ENCODE measurements around the gene OR5D16.

Gene OR5D16

DNA sequence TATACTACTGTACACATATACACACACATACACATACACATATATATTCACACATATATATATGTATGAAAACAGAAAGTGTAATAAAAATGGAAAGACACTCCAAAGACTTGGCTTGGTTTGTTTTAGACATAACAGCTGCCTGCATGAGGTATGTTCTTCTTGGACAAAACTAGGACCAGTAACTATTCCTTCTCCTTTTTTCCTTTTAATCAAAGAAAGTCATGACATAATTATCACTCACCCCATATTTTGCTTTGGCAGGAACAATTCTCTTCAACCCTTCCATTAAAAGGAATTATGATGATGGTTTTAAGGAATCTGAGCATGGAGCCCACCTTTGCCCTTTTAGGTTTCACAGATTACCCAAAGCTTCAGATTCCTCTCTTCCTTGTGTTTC lies 43.3 kb upstream of the OR5D16 start, which contains the start of gene OR5D14:
Gene OR5D14, plus strand, starts transcription at position 301 of the 400 bp plus-strand sequence. Its CDS starts 0 bp downstream, at position 301.
- Histone ChIP-seq H3K4me1 (ENCODE audit: control insufficient read depth, low read length) (no peaks in the 10 kb centered on the region), H3K9me3 (ENCODE audit: control insufficient read depth, insufficient read depth, low read length) (no peaks in the 10 kb centered on the region), H3K27ac (ENCODE audit: low read depth, low read length) (no peak within 1 kb of the TSS), H3F3A (ENCODE audit: control insufficient read depth, insufficient read depth) (no peaks in the 10 kb centered on the region), H3K9me2 (replicated peaks; ENCODE audit: control insufficient read depth, low read length) (no peaks in the 10 kb centered on the region; the same call in 1 of the 2 replicates), H4K20me1 (ENCODE audit: control insufficient read depth, insufficient read depth, low read depth, low read length) (no peaks in the 10 kb centered on the region), H3K4me3 (ENCODE audit: low read length) (no peak within 1 kb of the TSS), H3K79me2 (ENCODE audit: control insufficient read depth, low read length) (no peaks in the 10 kb centered on the region), H3K27me3 (ENCODE audit: control insufficient read depth, low read length) (no peaks in the 10 kb centered on the region), H3K4me2 (ENCODE audit: low read length) (no peak within 1 kb of the TSS), H3K36me3 (ENCODE audit: control insufficient read depth, low read length) (no peaks in the 10 kb centered on the region)
- no peak for TF ChIP-seq EZH2phosphoT487 (IDR thresholded peaks at IDR 0.05; ENCODE audit: borderline replicate concordance, low read length)
- TF ChIP-seq, protein P1, sequence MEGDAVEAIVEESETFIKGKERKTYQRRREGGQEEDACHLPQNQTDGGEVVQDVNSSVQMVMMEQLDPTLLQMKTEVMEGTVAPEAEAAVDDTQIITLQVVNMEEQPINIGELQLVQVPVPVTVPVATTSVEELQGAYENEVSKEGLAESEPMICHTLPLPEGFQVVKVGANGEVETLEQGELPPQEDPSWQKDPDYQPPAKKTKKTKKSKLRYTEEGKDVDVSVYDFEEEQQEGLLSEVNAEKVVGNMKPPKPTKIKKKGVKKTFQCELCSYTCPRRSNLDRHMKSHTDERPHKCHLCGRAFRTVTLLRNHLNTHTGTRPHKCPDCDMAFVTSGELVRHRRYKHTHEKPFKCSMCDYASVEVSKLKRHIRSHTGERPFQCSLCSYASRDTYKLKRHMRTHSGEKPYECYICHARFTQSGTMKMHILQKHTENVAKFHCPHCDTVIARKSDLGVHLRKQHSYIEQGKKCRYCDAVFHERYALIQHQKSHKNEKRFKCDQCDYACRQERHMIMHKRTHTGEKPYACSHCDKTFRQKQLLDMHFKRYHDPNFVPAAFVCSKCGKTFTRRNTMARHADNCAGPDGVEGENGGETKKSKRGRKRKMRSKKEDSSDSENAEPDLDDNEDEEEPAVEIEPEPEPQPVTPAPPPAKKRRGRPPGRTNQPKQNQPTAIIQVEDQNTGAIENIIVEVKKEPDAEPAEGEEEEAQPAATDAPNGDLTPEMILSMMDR (IDR thresholded peaks at IDR 0.05; ENCODE audit: low read depth, low read length, poor library complexity, severe bottlenecking): no peak

DNA sequence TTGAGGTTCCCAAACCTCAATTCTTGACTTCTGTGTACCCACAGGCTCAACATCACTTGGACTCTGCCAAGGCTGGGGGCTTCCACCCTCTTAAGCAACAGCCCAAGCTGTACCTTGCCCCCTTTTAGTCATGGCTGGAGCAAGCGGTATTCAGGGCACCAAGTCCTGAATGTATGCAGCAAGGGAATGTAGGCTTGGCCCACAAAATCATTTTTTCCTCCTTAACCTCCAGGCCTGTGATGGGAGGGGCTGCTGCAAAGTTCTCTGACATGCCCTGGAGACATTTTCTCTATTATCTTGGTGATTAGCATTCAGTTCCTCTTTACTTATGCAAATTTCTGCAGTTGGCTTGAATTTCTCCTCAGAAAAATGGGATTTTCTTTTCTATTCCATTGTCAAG lies 32.3 kb upstream of the OR5D16 start:
- no peak overlapping the region for H3K4me2 ChIP-seq (ENCODE audit: low read length)
- H3K4me1 ChIP-seq (ENCODE audit: control insufficient read depth, low read length): no peaks in the 10 kb centered on the region
- peaks cover 9% of the 10 kb centered on the region; the same call in 1 of the 2 replicates for H3K9me3 ChIP-seq (ENCODE audit: control insufficient read depth, insufficient read depth, low read length)
- H3K36me3 ChIP-seq (ENCODE audit: control insufficient read depth, low read length): no peaks in the 10 kb centered on the region
- H3K4me3 ChIP-seq (ENCODE audit: low read length): no peak overlapping the region
- no peaks in the 10 kb centered on the region for H3K27me3 ChIP-seq (ENCODE audit: control insufficient read depth, low read length)
- H3K9me2 ChIP-seq (replicated peaks; ENCODE audit: control insufficient read depth, low read length): no peaks in the 10 kb centered on the region
- no peaks in the 10 kb centered on the region for H4K20me1 ChIP-seq (ENCODE audit: control insufficient read depth, insufficient read depth, low read depth, low read length)
- no peaks in the 10 kb centered on the region for H3K79me2 ChIP-seq (ENCODE audit: control insufficient read depth, low read length)
- H3F3A ChIP-seq (ENCODE audit: control insufficient read depth, insufficient read depth): no peaks in the 10 kb centered on the region
- TF ChIP-seq, protein P1 (IDR thresholded peaks at IDR 0.05; ENCODE audit: low read depth, low read length, poor library complexity, severe bottlenecking): no peak
- TF ChIP-seq EZH2phosphoT487 (IDR thresholded peaks at IDR 0.05; ENCODE audit: borderline replicate concordance, low read length): no peak
- no peak overlapping the region for H3K27ac ChIP-seq (ENCODE audit: low read depth, low read length)

DNA sequence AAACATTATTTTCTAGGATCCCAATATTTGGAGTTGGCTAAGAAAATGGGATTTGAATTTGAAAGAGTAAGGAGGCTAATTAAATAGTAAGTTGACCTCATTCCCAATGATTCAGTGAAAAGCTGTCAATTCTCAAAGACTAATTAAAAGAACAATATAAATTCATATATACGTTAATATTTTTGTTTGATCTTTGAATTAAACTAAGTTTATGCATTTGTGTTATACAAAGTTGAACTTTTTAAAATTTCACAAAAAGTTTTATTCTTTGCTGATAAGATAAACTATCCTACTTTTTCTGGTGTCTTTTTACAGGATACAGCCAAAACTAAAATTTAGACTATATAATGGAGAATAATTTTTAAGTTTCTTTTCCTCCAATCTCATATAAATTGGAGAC lies 27.5 kb upstream of the OR5D16 start, which contains the start of gene OR5L1:
Gene OR5L1, plus strand, starts transcription at position 301 of the 400 bp plus-strand sequence. CDS start 100 bp downstream, outside the sequence.
- Histone ChIP-seq H3K27ac (ENCODE audit: low read depth, low read length) (no peak within 1 kb of the TSS), H3K9me2 (replicated peaks; ENCODE audit: control insufficient read depth, low read length) (no peaks in the 10 kb centered on the region), H3K4me1 (ENCODE audit: control insufficient read depth, low read length) (no peaks in the 10 kb centered on the region), H3F3A (ENCODE audit: control insufficient read depth, insufficient read depth) (no peaks in the 10 kb centered on the region), H4K20me1 (ENCODE audit: control insufficient read depth, insufficient read depth, low read depth, low read length) (no peaks in the 10 kb centered on the region), H3K9me3 (ENCODE audit: control insufficient read depth, insufficient read depth, low read length) (peaks cover 4% of the 10 kb centered on the region; the same call in 1 of the 2 replicates), H3K4me3 (ENCODE audit: low read length) (no peak within 1 kb of the TSS), H3K36me3 (ENCODE audit: control insufficient read depth, low read length) (no peaks in the 10 kb centered on the region), H3K27me3 (ENCODE audit: control insufficient read depth, low read length) (no peaks in the 10 kb centered on the region), H3K4me2 (ENCODE audit: low read length) (no peak within 1 kb of the TSS), H3K79me2 (ENCODE audit: control insufficient read depth, low read length) (no peaks in the 10 kb centered on the region)
- TF ChIP-seq, protein P1 (IDR thresholded peaks at IDR 0.05; ENCODE audit: low read depth, low read length, poor library complexity, severe bottlenecking): no peak
- no peak for TF ChIP-seq EZH2phosphoT487 (IDR thresholded peaks at IDR 0.05; ENCODE audit: borderline replicate concordance, low read length)
